GM20000 (cell line): ENCODE results near the gene INTS1.
"Not testable (repeated sequence)": the region's sequence is repeated elsewhere in the genome, so short reads cannot be mapped to it uniquely, and the experiment has no call there.

Experiments used
- DNase-seq: peaks from one replicate; pipeline ENCODE4 v3.0.0; 2012; ENCODE audit warnings: low spot score
- CTCF ChIP-seq: IDR thresholded peaks from 2 replicates; pipeline ENCODE4 v1.5.1; 2012; ENCODE audit warnings: mild to moderate bottlenecking, control low read depth; ENCODE audit errors: extremely low read depth, missing control alignments

Gene INTS1

GRCh38 chr7:1447112-1447511, 57.1 kb downstream of the INTS1 start:
- no peak for TF ChIP-seq CTCF

GRCh38 chr7:1446620-1447032, 57.6 kb downstream of the INTS1 start:
- DNase-seq = no peak
- TF ChIP-seq CTCF = no peak

More at GRCh38 chr7:1447112-1447511, 57.1 kb downstream of the INTS1 start:
- no peak for DNase-seq

GRCh38 chr7:1446026-1446425, 58.2 kb downstream of the INTS1 start:
- DNase-seq = not testable (repeated sequence)

GRCh38 chr7:1445341-1445740, 58.8 kb downstream of the INTS1 start:
- no peak for TF ChIP-seq CTCF
- DNase-seq = no peak

- DNase-seq = no peak
- no peak for TF ChIP-seq CTCF
These were observed 59.3 kb downstream of the INTS1 start for GRCh38 chr7:1444925-1445322.

GRCh38 chr7:1444214-1444924, 59.8 kb downstream of the INTS1 start:
- TF ChIP-seq CTCF = no peak
- no peak for DNase-seq

GRCh38 chr7:1443587-1444200, 60.5 kb downstream of the INTS1 start:
- DNase-seq = not testable (repeated sequence)

- DNase-seq = no peak
- no peak for TF ChIP-seq CTCF
These were observed 61.6 kb downstream of the INTS1 start for GRCh38 chr7:1442355-1443124.
